CD4-positive, alpha-beta T cell (primary cell): Measurements from ENCODE around the gene CDK17. TPM values are rescaled to one million over a fixed set of nuclear protein-coding genes. Genes with fewer than 3 reads are reported as not detected.

Experiments
- ATAC-seq: fragments of 200-7000 bp; cut with Tn5 transposase; one replicate; pipeline ENCODE4 v1.10.0; 2022; ENCODE audit warnings: mild to moderate bottlenecking; ENCODE audit not compliant: poor library complexity
- CTCF ChIA-PET: fragments of 350-600 bp; sonication (Branson Sonifier 250); formaldehyde crosslinking; loops from one replicate; lab custom pipeline; 2021; ENCODE audit warnings: antibody characterized with exemption, inconsistent platforms; lab: Charles Lee
- POLR2A ChIA-PET: fragments of 350-600 bp; sonication (Branson Sonifier 250); formaldehyde crosslinking; loops from one replicate; lab custom pipeline; 2021; ENCODE audit warnings: antibody characterized with exemption, inconsistent platforms; lab: Charles Lee
- DNase-seq, 14 experiments: peaks; one replicate each; pipeline ENCODE4 v3.0.0-alpha.2; 2013 to 2020; ENCODE audit warnings: mixed read lengths in 2 of 14
- H3K27ac ChIP-seq, 2 donors: one replicate each; pipeline versions ENCODE4 v1.5.1 to v1.7.0; 2013; ENCODE audit warnings: low read length in 2 of 2, low read depth in 1 of 2, mild to moderate bottlenecking in 1 of 2
- H3K27me3 ChIP-seq, 2 experiments: 1 replicate in 1 of 2; 2 replicates in 1 of 2; pipeline versions ENCODE4 v1.6.1 to v1.7.0; 2013; ENCODE audit warnings: low read length in 2 of 2, control low read depth in 1 of 2, mild to moderate bottlenecking in 1 of 2, moderate library complexity in 1 of 2; ENCODE audit not compliant: insufficient read depth in 2 of 2, control insufficient read depth in 1 of 2
- H3K36me3 ChIP-seq: one replicate; pipeline ENCODE4 v1.6.1; 2013; ENCODE audit warnings: low read length, control low read depth; ENCODE audit not compliant: insufficient read depth
- H3K4me1 ChIP-seq: one replicate; pipeline ENCODE4 v1.6.1; 2013; ENCODE audit warnings: low read length, control low read depth; ENCODE audit not compliant: insufficient read depth
- H3K4me3 ChIP-seq: one replicate; pipeline ENCODE4 v1.5.1; 2013; ENCODE audit warnings: mild to moderate bottlenecking, low read length, moderate library complexity
- H3K9me3 ChIP-seq, 2 experiments: 1 replicate in 1 of 2; 2 replicates in 1 of 2; pipeline versions ENCODE4 v1.6.1 to v1.7.0; 2013; ENCODE audit warnings: low read length in 2 of 2, mild to moderate bottlenecking in 2 of 2, control low read depth in 1 of 2, moderate library complexity in 1 of 2; ENCODE audit not compliant: control insufficient read depth in 1 of 2, insufficient read depth in 1 of 2
- H3K27ac Mint-ChIP-seq: one replicate; pipeline ENCODE4 v1.8.0; 2020; ENCODE audit warnings: mixed read lengths
- H3K27me3 Mint-ChIP-seq: one replicate; pipeline ENCODE4 v1.8.0; 2021; ENCODE audit warnings: mixed read lengths
- H3K36me3 Mint-ChIP-seq: one replicate; pipeline ENCODE4 v1.8.0; 2021; ENCODE audit warnings: low read depth, mixed read lengths
- H3K4me1 Mint-ChIP-seq: one replicate; pipeline ENCODE4 v1.8.0; 2021; ENCODE audit warnings: low read depth, mixed read lengths
- H3K4me3 Mint-ChIP-seq: one replicate; pipeline ENCODE4 v1.8.0; 2020; ENCODE audit warnings: mild to moderate bottlenecking, mixed read lengths
- H3K9me3 Mint-ChIP-seq: one replicate; pipeline ENCODE4 v1.8.0; 2020; ENCODE audit warnings: mixed read lengths
- CTCF ChIP-seq: fragments of 200-600 bp; IDR thresholded peaks from one replicate; pipeline ENCODE4 v1.8.0; 2022; ENCODE audit warnings: antibody characterized with exemption, mild to moderate bottlenecking
- intact Hi-C, 2 experiments: fragments of 100-400 bp; cut with DNase I in 1 of 2; cut with micrococcal nuclease in 1 of 2; formaldehyde crosslinking; loops; one replicate each; pipeline versions ENCODE4 v1.15.1 to v1.9.0; 2023 to 2025; cut with DNase I, micrococcal nuclease
- total RNA-seq, 174 experiments: library from RNA in 2 of 174; stranded (reverse) in 2 of 174; gene quantifications; one replicate each; pipeline ENCODE4 v1.2.3 and lab custom pipeline; 2021 to 2026

The CDK17 gene
- total RNA-seq, 2 experiments from 2014 or later = 112 to 113 TPM

- ATAC-seq (no peak), DNase-seq (no peak)
- H3K27me3 Mint-ChIP-seq = no peaks in the 10 kb centered on the region
- H3K4me1 Mint-ChIP-seq = peaks cover 68% of the 10 kb centered on the region
- H3K4me3 ChIP-seq = no peak overlapping the region
- H3K27me3 ChIP-seq = no peaks in the 10 kb centered on the region
- ChIA-PET CTCF (interaction anchor here (2.3 kb wide), 1 partner anchor 269 kb away, joined by 5 read pairs; no protein-coding TSS in a partner anchor), POLR2A (no interaction called here)
- no peaks in the 10 kb centered on the region for H3K9me3 Mint-ChIP-seq
- no peak for TF ChIP-seq CTCF
- H3K36me3 Mint-ChIP-seq = peaks cover 89% of the 10 kb centered on the region
- no peak overlapping the region for H3K4me3 Mint-ChIP-seq
- no peaks in the 10 kb centered on the region for H3K9me3 ChIP-seq
- intact Hi-C loops = no loop called here
- H3K27ac Mint-ChIP-seq = no peak overlapping the region
- no peak overlapping the region for H3K27ac ChIP-seq
- peaks cover 45% of the 10 kb centered on the region for H3K4me1 ChIP-seq
- H3K36me3 ChIP-seq = peaks cover 70% of the 10 kb centered on the region
These were observed 152.7 kb downstream of the CDK17 start for GRCh38 chr12:96247563-96247962.

DNA sequence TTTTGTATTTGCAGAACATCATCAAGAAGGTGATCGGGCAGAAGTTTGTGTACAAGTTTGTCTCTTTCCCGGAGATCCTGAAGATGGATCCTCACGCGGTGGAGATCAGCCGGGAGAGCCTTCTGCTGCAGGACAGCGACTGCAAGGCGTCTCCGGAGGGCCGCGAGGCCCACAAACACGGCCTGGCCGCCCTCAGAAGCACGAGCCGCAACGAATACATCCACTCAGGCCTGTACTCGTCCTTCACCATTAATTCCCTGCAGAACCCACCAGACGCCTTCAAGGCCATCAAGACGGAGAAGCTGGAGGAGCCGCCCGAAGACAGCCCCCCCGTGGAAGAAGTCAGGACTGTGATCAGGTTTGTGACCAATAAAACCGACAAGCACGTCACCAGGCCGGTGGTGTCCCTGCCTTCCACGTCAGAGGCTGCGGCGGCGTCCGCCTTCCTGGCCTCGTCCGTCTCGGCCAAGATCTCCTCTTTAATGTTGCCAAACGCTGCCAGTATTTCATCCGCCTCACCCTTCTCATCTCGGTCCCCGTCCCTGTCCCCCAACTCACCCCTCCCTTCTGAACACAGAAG, 153.2 kb downstream of the CDK17 start:
- ChIA-PET CTCF (interaction anchor here (2.3 kb wide), 1 partner anchor 270 kb away, joined by 5 read pairs; no protein-coding TSS in a partner anchor), POLR2A (no interaction called here)
- peak overlapping the region; percentile 32 for H3K27ac Mint-ChIP-seq
- H3K9me3 Mint-ChIP-seq = no peaks in the 10 kb centered on the region
- intact Hi-C loops = no loop called here
- Histone ChIP-seq H3K36me3 (peaks cover 70% of the 10 kb centered on the region), H3K4me3 (no peak overlapping the region), H3K27ac (no peak overlapping the region), H3K27me3 (no peaks in the 10 kb centered on the region), H3K9me3 (no peaks in the 10 kb centered on the region), H3K4me1 (peaks cover 51% of the 10 kb centered on the region)
- no peak overlapping the region for H3K4me3 Mint-ChIP-seq
- no peak for TF ChIP-seq CTCF
- H3K36me3 Mint-ChIP-seq = peaks cover 89% of the 10 kb centered on the region
- DNase-seq = no peak
- no peaks in the 10 kb centered on the region for H3K27me3 Mint-ChIP-seq
- H3K4me1 Mint-ChIP-seq = peaks cover 68% of the 10 kb centered on the region
- no peak for ATAC-seq

- POLR2A ChIA-PET = no interaction called here
These were observed 155.4 kb downstream of the CDK17 start for GRCh38 chr12:96244826-96245225.

More at GRCh38 chr12:96244826-96245225, 155.4 kb downstream of the CDK17 start:
- Histone ChIP-seq H3K27me3 (no peaks in the 10 kb centered on the region), H3K27ac (no peak overlapping the region), H3K36me3 (peaks cover 57% of the 10 kb centered on the region), H3K9me3 (no peaks in the 10 kb centered on the region), H3K4me1 (peaks cover 55% of the 10 kb centered on the region), H3K4me3 (no peak overlapping the region)
- Mint-ChIP-seq H3K4me1 (peaks cover 70% of the 10 kb centered on the region), H3K4me3 (no peak overlapping the region), H3K36me3 (peaks cover 80% of the 10 kb centered on the region), H3K27me3 (no peaks in the 10 kb centered on the region), H3K9me3 (no peaks in the 10 kb centered on the region), H3K27ac (peak overlapping the region; percentile 68)
- TF ChIP-seq CTCF = no peak
- CTCF ChIA-PET = no interaction called here
- intact Hi-C loops = no loop called here
- ATAC-seq = no peak
- no peak for DNase-seq
